GM21717 (cell line): ENCODE measurements around the gene FOXRED1.
"Not testable (repeated sequence)": the region's sequence is repeated elsewhere in the genome, so short reads cannot be mapped to it uniquely, and the experiment has no call there.

ENCODE experiments used
- ATAC-seq: cut with Tn5 transposase; IDR thresholded peaks from one replicate; pipeline ENCODE4 v1.9.1; 2021; ENCODE audit warnings: mild to moderate bottlenecking, moderate library complexity; ENCODE audit not compliant: unreplicated experiment

FOXRED1 gene

DNA sequence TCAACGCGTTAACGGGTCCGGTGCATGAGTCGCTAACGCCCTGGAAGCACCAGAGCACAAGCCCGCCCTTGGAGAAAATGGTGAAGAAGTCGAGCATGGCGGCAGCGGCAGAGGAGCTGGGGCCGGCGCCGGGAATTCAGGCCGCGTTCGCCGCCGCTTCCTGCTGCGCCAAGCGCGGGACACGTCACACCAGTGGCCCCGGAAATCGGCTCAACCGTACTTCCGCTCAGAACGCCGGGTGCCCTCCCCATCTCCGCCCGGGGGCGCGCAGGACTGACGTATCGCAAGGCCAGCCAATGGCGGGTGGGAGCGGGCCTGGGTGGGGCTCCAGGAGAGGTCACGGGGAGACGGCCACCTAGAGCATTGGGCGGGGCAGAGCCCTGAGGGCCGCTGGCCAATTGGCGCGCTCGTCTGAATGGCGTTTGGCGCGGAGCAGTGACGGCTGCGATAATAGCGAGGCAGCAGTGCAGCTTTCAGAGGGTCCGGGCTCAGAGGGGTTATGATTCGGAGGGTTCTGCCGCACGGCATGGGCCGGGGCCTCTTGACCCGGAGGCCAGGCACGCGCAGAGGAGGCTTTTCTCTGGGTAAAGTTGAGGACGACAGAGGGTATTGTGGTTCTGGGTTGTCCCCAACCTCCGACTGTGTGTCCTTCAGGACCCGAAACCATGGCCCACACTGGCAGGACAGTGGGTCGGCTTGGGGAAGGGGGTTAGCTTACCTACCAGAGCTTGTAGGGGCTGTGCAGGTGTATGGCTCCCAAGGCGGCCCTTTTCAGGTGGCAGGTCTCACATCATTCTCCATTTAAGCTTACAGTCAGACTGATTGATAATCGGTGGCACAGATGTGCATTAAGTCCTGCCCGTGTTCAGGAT is at the start of gene FOXRED1, which contains the start of gene SRPRA:
FOXRED1 (plus strand) TSS at position 447 of the 872 bp plus-strand sequence; CDS start at position 500, 53 bp downstream.
SRPRA (minus strand) TSS at position 188 of the 872 bp plus-strand sequence; CDS start at position 97, 91 bp downstream.
- ATAC-seq, result peak; percentile 99

GRCh38 chr11:126219547-126219946 is 49.4 kb upstream of the FOXRED1 start:
- no peak for ATAC-seq

DNA sequence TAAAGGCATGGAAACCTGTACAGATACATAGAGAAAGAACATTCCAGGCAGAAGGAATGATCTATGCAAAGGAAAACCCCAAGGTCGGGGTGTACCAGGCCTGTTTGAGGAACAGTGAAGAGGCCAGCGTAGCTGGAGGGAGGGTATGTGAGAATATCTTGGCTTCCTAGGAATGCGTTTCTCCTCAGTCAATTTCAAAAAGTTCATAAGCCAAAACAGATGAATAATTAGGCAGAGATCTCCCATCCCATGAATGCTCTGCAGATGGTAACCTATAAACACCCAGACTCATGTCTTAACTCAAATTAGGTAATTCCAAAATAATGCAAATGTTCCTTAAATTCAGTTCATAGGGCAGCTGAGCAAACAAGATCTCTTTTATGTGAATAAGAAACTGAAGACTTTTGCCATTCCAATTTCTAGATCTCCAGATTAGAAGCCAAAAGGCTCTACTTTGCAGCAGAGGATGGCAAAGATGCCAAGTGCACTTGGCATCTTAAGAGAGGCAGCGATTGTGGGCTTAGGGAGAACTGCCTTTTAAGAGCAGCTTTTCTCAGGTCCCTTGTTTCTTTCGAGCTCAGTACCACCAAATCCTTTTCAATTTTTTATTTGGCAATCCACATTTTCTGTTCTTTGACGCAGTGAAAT is 44.2 kb upstream of the FOXRED1 start:
- ATAC-seq, result no peak

GRCh38 chr11:126225295-126225665 is 43.7 kb upstream of the FOXRED1 start:
- no peak for ATAC-seq

- ATAC-seq, result no peak
These were observed 42.4 kb upstream of the FOXRED1 start for GRCh38 chr11:126226334-126227084.

- ATAC-seq, result no peak
These were observed 39.0 kb upstream of the FOXRED1 start for GRCh38 chr11:126229858-126230540.

GRCh38 chr11:126231725-126232459 is 37.1 kb upstream of the FOXRED1 start:
- no peak for ATAC-seq

GRCh38 chr11:126232683-126233082 is 36.3 kb upstream of the FOXRED1 start:
- ATAC-seq, result no peak

GRCh38 chr11:126233391-126233790 is 35.6 kb upstream of the FOXRED1 start:
- ATAC-seq, result no peak

GRCh38 chr11:126246636-126247035 is 22.3 kb upstream of the FOXRED1 start:
- no peak for ATAC-seq

DNA sequence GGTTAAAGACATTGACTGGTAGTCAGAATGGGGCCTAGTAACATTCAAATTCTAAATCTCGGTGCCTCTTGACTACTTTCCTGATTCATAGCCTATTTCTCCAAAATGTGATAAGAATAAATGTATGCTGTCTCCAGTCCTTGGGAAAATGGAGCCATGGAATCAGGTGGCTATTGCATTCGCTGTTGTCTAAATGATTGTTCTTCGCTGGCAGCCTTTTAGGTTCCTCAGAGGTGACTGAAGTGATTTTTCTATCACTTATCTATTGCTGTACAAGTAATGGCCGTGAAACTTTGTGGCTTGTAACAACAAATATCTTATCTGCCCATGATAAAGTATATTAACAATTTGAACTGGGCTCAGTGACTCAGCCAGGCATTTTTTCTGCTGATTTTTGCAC is 15.7 kb upstream of the FOXRED1 start:
- ATAC-seq, result no peak

DNA sequence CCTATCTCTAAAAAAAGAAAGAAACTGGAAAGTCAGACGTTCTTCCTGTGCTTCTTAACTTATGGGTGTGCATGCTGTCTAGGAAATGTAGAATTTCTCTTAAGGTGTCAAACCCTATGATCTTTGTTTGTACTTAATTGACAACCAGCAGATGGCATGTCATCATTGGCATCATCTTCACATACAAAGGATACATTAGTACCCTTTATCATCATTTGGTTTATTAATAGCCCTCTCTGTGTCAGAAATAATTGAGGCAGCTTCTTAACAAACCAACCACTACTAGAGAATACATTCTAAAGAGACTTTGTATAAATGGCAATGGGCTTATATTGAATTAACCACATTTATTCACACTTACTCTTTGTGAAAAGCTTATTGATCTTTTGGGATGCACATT is 14.1 kb upstream of the FOXRED1 start:
- no peak for ATAC-seq

- not testable (repeated sequence) for ATAC-seq
These were observed 13.4 kb upstream of the FOXRED1 start for GRCh38 chr11:126255507-126255906.

GRCh38 chr11:126256216-126256615 is 12.7 kb upstream of the FOXRED1 start:
- no peak for ATAC-seq

DNA sequence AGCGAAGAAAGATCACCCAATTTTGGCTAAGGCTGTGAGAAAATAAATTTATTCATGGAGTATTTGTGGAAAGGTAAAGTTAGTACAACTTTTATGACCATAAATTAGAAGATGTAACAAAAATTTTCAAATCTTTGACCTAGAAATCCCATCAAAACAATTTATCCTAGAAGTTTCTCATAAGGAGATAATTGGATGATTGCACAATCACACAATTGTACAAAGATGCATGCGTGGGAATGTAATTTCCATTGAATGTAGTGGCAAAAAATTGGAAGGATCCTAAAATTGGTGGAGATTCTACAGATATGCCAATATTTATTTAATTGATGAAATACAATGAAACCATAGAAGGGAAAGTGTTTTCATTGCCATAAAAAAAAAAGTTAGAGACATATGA is 11.8 kb upstream of the FOXRED1 start:
- no peak for ATAC-seq

GRCh38 chr11:126257764-126258163 is 11.2 kb upstream of the FOXRED1 start:
- no peak for ATAC-seq

DNA sequence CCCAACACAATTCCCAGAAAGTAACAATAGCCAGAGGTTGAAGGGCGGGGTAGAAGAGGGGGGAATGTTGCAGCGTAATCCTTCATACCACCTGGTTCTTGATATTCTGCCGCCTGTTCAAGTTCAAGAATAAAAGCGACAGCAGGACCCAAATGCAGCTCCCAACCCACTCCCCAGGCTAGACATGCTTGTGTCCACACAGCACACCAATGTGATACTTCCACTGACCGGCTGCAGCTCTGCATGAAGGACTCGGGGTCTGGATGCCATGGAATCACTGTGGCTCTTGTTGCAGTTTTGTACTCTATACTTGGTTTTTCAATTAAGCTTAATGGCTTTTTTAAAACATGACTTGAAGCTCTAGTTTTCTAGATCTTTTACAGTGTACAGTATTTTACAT is 6.7 kb upstream of the FOXRED1 start:
- no peak for ATAC-seq

- no peak for ATAC-seq
These were observed 5.5 kb upstream of the FOXRED1 start for GRCh38 chr11:126263489-126263888.

GRCh38 chr11:126265811-126266210 is 3.1 kb upstream of the FOXRED1 start:
- no peak for ATAC-seq

DNA sequence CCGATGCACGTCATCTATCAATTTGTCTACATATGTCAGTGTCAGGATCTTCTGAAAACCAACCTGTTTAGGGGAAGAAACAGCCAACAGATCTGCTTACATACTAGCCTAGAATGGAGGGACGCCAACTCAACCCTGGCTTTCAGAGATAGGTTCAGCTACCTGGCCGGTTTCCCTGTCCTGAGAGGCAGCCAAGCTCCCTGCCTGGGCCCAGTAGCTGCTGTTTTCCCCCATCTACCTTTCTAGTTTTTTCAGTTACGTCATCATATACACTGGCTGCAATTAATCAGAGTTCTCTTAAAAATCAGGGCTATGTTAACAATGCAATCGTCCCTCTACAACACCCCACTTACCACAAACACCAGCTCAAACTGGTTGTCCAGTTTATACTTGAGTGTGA is 1.3 kb upstream of the FOXRED1 start:
- ATAC-seq, result no peak
